ENCODE results near the gene CUEDC1.

GRCh38 chr17:57864273-57864672, 90.9 kb downstream of the CUEDC1 start:
- TF ChIP-seq CTCF (conservative IDR thresholded peaks at IDR 0.05) (no peak), EZH2 (IDR thresholded peaks at IDR 0.05; ENCODE audit: low read depth) (no peak)

All from PC-9 (cell line).